ENCODE measurements around the gene BCL11B. TPM values are rescaled to one million over a fixed set of nuclear protein-coding genes. Genes with fewer than 3 reads are reported as not detected.

The BCL11B gene
- total RNA-seq, 6 experiments from 2014 or later: 0.06 to 0.14 (median 0.10) TPM; not detected in 2

- H3K27me3 Mint-ChIP-seq (ENCODE audit: insufficient read depth): peaks cover 1% of the 10 kb centered on the region; the same call in 1 of the 2 replicates
- H3K36me3 Mint-ChIP-seq (ENCODE audit: low read depth): no peaks in the 10 kb centered on the region
- DNase-seq: no peak
- H3K9me3 Mint-ChIP-seq: peaks cover 11% of the 10 kb centered on the region; the same call in 1 of the 2 replicates
- H3K4me3 Mint-ChIP-seq: no peak overlapping the region
- H3K27ac Mint-ChIP-seq: no peak overlapping the region
- H3K4me1 Mint-ChIP-seq (ENCODE audit: low read depth): no peaks in the 10 kb centered on the region
- TF ChIP-seq CTCF (IDR thresholded peaks at IDR 0.05): no peak
Measured at GRCh38 chr14:99174770-99175319, 97.2 kb downstream of the BCL11B start.

GRCh38 chr14:99174081-99174769 lies 97.8 kb downstream of the BCL11B start:
- Mint-ChIP-seq H3K27ac (no peak overlapping the region), H3K9me3 (peaks cover 11% of the 10 kb centered on the region; the same call in 1 of the 2 replicates), H3K4me1 (ENCODE audit: low read depth) (no peaks in the 10 kb centered on the region), H3K27me3 (ENCODE audit: insufficient read depth) (peaks cover 1% of the 10 kb centered on the region; the same call in 1 of the 2 replicates), H3K4me3 (no peak overlapping the region), H3K36me3 (ENCODE audit: low read depth) (no peaks in the 10 kb centered on the region)
- no peak for DNase-seq
- TF ChIP-seq CTCF (IDR thresholded peaks at IDR 0.05): no peak

GRCh38 chr14:99173506-99173905 lies 98.5 kb downstream of the BCL11B start:
- Mint-ChIP-seq H3K27me3 (ENCODE audit: insufficient read depth) (peaks cover 3% of the 10 kb centered on the region; the same call in 1 of the 2 replicates), H3K36me3 (ENCODE audit: low read depth) (no peaks in the 10 kb centered on the region)

GRCh38 chr14:99173086-99173485 lies 98.9 kb downstream of the BCL11B start:
- no peaks in the 10 kb centered on the region for H3K4me1 Mint-ChIP-seq (ENCODE audit: low read depth)
- H3K4me3 Mint-ChIP-seq: no peak overlapping the region
- H3K36me3 Mint-ChIP-seq (ENCODE audit: low read depth): no peaks in the 10 kb centered on the region
- H3K9me3 Mint-ChIP-seq: peaks cover 19% of the 10 kb centered on the region; the same call in 1 of the 2 replicates
- peaks cover 3% of the 10 kb centered on the region; the same call in 1 of the 2 replicates for H3K27me3 Mint-ChIP-seq (ENCODE audit: insufficient read depth)
- DNase-seq: no peak
- no peak overlapping the region for H3K27ac Mint-ChIP-seq
- TF ChIP-seq CTCF (IDR thresholded peaks at IDR 0.05): no peak

More at GRCh38 chr14:99173506-99173905, 98.5 kb downstream of the BCL11B start:
- H3K4me1 Mint-ChIP-seq (ENCODE audit: low read depth): no peaks in the 10 kb centered on the region
- H3K4me3 Mint-ChIP-seq: no peak overlapping the region
- no peak overlapping the region for H3K27ac Mint-ChIP-seq
- H3K9me3 Mint-ChIP-seq: peaks cover 15% of the 10 kb centered on the region; the same call in 1 of the 2 replicates
- TF ChIP-seq CTCF (IDR thresholded peaks at IDR 0.05): no peak
- DNase-seq: no peak

GRCh38 chr14:99171396-99171795 lies 100.6 kb downstream of the BCL11B start:
- H3K36me3 Mint-ChIP-seq (ENCODE audit: low read depth): no peaks in the 10 kb centered on the region
- DNase-seq: no peak
- H3K27ac Mint-ChIP-seq: no peak overlapping the region
- H3K4me1 Mint-ChIP-seq (ENCODE audit: low read depth): no peaks in the 10 kb centered on the region
- no peak for TF ChIP-seq CTCF (IDR thresholded peaks at IDR 0.05)
- peaks cover 30% of the 10 kb centered on the region for H3K9me3 Mint-ChIP-seq
- no peak overlapping the region for H3K4me3 Mint-ChIP-seq
- H3K27me3 Mint-ChIP-seq (ENCODE audit: insufficient read depth): peaks cover 3% of the 10 kb centered on the region; the same call in 1 of the 2 replicates

Measured in HFFc6 (cell line).